ENCODE data around the gene SERPINA3. TPM values are rescaled to one million over a fixed set of nuclear protein-coding genes. Genes with fewer than 3 reads are reported as not detected.
A peak's percentile ranks its signal among the peaks of the same experiment; 100 is the strongest.

SERPINA3 gene
- total RNA-seq, 2 donors from 2014 or later: 396 to 1,783 TPM

DNA sequence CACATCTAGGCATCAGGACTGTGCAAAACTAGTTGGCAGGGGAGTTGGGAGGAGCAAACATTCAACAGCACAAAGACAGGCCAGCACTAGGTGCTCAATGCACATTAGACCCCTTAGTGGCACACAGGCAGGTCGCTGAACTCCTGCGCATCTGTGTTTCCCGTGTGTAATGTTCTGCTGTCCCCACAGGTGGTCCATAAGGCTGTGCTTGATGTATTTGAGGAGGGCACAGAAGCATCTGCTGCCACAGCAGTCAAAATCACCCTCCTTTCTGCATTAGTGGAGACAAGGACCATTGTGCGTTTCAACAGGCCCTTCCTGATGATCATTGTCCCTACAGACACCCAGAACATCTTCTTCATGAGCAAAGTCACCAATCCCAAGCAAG is 11.2 kb downstream of the SERPINA3 start:
- Histone ChIP-seq H3K4me1 (peaks cover 27% of the 10 kb centered on the region), H3K4me3 (no peak overlapping the region), H3K36me3 (replicated peaks in 1 of 2; ENCODE audit: insufficient read depth in 1 of 2, low read depth in 2 of 2) (peaks cover 6 to 36% of the 10 kb centered on the region in 2 donors), H3K27ac (peak overlapping the region in 1 of 4 donors; percentile 20), H3K9me3 (no peaks in the 10 kb centered on the region), H3K27me3 (no peaks in the 10 kb centered on the region)
- 94 to 100% methylated on average over 4 of the region's 4 CpGs for WGBS, 2 donors
- no peak for ATAC-seq
- TF ChIP-seq CTCF (IDR thresholded peaks at IDR 0.05) (no peak), POLR2A (IDR thresholded peaks at IDR 0.05) (no peak)
- intact Hi-C loops (cut with DNase I): no loop called here
- no peak for DNase-seq

GRCh38 chr14:94623856-94624499 is 11.8 kb downstream of the SERPINA3 start:
- peak overlapping the region in 1 of 4 donors; percentile 20 for H3K27ac ChIP-seq
- intact Hi-C loops (cut with DNase I): no loop called here
- DNase-seq (peak in 1 of 4 donors; percentile 13), ATAC-seq (peak; percentile 20)
- H3K36me3 ChIP-seq (replicated peaks in 1 of 2; ENCODE audit: insufficient read depth in 1 of 2, low read depth in 2 of 2): peaks cover 6 to 32% of the 10 kb centered on the region in 2 donors
- H3K9me3 ChIP-seq: no peaks in the 10 kb centered on the region
- TF ChIP-seq POLR2A (IDR thresholded peaks at IDR 0.05): peak in 1 of 3 donors; percentile 25
- TF ChIP-seq CTCF (IDR thresholded peaks at IDR 0.05): no peak
- H3K4me3 ChIP-seq: no peak overlapping the region
- 88 to 94% methylated on average over 5 to 7 of the region's 7 CpGs for WGBS, 2 donors
- H3K27me3 ChIP-seq: no peaks in the 10 kb centered on the region
- peaks cover 21% of the 10 kb centered on the region for H3K4me1 ChIP-seq

- no peak overlapping the region for H3K4me3 ChIP-seq
- peaks cover 6 to 24% of the 10 kb centered on the region in 2 donors for H3K36me3 ChIP-seq (replicated peaks in 1 of 2; ENCODE audit: insufficient read depth in 1 of 2, low read depth in 2 of 2)
- H3K27ac ChIP-seq: peak overlapping the region in 3 of 4 donors; percentile 5 to 44 (median 14)
- TF ChIP-seq POLR2A (IDR thresholded peaks at IDR 0.05) (peak in 2 of 3 donors; percentile 3 to 39), CTCF (IDR thresholded peaks at IDR 0.05) (no peak)
- DNase-seq (no peak), ATAC-seq (peak; percentile 17)
- 87 to 88% methylated on average over 10 of the region's 10 CpGs for WGBS, 2 donors
- no peaks in the 10 kb centered on the region for H3K9me3 ChIP-seq
- H3K4me1 ChIP-seq: peaks cover 14% of the 10 kb centered on the region
- intact Hi-C loops (cut with DNase I): no loop called here
- H3K27me3 ChIP-seq: no peaks in the 10 kb centered on the region
These were observed 12.6 kb downstream of the SERPINA3 start for GRCh38 chr14:94624537-94625352.

- TF ChIP-seq POLR2A (IDR thresholded peaks at IDR 0.05) (no peak), CTCF (IDR thresholded peaks at IDR 0.05) (no peak)
- DNase-seq (no peak), ATAC-seq (no peak)
- H3K36me3 ChIP-seq (replicated peaks in 1 of 2; ENCODE audit: insufficient read depth in 1 of 2, low read depth in 2 of 2): peaks cover 6 to 24% of the 10 kb centered on the region in 2 donors
- H3K4me3 ChIP-seq: no peak overlapping the region
- H3K4me1 ChIP-seq: peaks cover 8% of the 10 kb centered on the region
- no peaks in the 10 kb centered on the region for H3K27me3 ChIP-seq
- no peaks in the 10 kb centered on the region for H3K9me3 ChIP-seq
- H3K27ac ChIP-seq: peak overlapping the region in 3 of 4 donors; percentile 5 to 44 (median 26)
- 68 to 86% methylated on average over 2 of the region's 2 CpGs for WGBS, 2 donors
- intact Hi-C loops (cut with DNase I): no loop called here
These were observed 13.1 kb downstream of the SERPINA3 start for GRCh38 chr14:94625353-94625635.
